ENCODE measurements around the gene LRP1-AS. TPM values are rescaled to one million over a fixed set of nuclear protein-coding genes. Genes with fewer than 3 reads are reported as not detected.

LRP1-AS gene
- total RNA-seq, 4 donors from 2014 or later = not detected

- intact Hi-C loops (cut with DNase I) = no loop called here
- WGBS = 53% methylated on average over 4 of the region's 6 CpGs
These were observed 42.6 kb upstream of the LRP1-AS start for GRCh38 chr12:57190037-57190436.

DNA sequence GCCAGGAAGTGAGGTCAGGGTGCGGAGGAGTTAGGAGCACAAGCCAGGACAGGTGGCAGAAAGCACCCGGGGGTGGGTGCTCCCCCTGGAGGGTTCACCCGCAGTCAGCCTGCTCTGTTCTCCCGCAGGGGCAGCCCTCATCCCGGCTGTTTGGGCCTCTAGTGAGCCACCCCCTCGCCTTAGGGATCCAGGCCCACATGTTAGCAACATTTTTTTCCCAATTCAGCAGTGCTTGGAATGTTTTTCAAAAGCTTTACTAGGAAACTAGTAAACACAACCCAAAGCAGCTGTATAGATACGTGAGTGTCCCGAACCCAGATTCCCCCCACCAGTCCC is 40.6 kb upstream of the LRP1-AS start:
- DNase-seq (ENCODE audit: extremely low spot score) = no peak
- Histone ChIP-seq H3K4me3 (no peak overlapping the region), H3K27ac (replicated peaks in 1 of 4) (no peak overlapping the region), H3K36me3 (peaks cover 53 to 99% (median 94%) of the 10 kb centered on the region in 4 donors), H3K27me3 (no peaks in the 10 kb centered on the region), H3K9me3 (no peaks in the 10 kb centered on the region), H3K4me1 (peaks cover 5 to 11% (median 9%) of the 10 kb centered on the region in 4 donors)
- TF ChIP-seq EP300 (IDR thresholded peaks at IDR 0.05) (no peak), POLR2A (IDR thresholded peaks at IDR 0.05; ENCODE audit: low read depth) (no peak), CTCF (IDR thresholded peaks at IDR 0.05) (no peak), POLR2AphosphoS5 (IDR thresholded peaks at IDR 0.05) (no peak)
- WGBS = 83% methylated on average over 4 of the region's 8 CpGs
- intact Hi-C loops (cut with DNase I) = no loop called here

More at GRCh38 chr12:57190037-57190436, 42.6 kb upstream of the LRP1-AS start:
- Histone ChIP-seq H3K4me3 (no peak overlapping the region), H3K9me3 (no peaks in the 10 kb centered on the region), H3K27me3 (no peaks in the 10 kb centered on the region), H3K27ac (replicated peaks in 1 of 4) (no peak overlapping the region), H3K4me1 (peaks cover 5 to 11% (median 9%) of the 10 kb centered on the region in 4 donors), H3K36me3 (peaks cover 58 to 100% (median 95%) of the 10 kb centered on the region in 4 donors)
- no peak for TF ChIP-seq POLR2AphosphoS5 (IDR thresholded peaks at IDR 0.05)
- no peak for TF ChIP-seq EP300 (IDR thresholded peaks at IDR 0.05)
- TF ChIP-seq CTCF (IDR thresholded peaks at IDR 0.05) = no peak
- DNase-seq (ENCODE audit: extremely low spot score) = no peak

DNA sequence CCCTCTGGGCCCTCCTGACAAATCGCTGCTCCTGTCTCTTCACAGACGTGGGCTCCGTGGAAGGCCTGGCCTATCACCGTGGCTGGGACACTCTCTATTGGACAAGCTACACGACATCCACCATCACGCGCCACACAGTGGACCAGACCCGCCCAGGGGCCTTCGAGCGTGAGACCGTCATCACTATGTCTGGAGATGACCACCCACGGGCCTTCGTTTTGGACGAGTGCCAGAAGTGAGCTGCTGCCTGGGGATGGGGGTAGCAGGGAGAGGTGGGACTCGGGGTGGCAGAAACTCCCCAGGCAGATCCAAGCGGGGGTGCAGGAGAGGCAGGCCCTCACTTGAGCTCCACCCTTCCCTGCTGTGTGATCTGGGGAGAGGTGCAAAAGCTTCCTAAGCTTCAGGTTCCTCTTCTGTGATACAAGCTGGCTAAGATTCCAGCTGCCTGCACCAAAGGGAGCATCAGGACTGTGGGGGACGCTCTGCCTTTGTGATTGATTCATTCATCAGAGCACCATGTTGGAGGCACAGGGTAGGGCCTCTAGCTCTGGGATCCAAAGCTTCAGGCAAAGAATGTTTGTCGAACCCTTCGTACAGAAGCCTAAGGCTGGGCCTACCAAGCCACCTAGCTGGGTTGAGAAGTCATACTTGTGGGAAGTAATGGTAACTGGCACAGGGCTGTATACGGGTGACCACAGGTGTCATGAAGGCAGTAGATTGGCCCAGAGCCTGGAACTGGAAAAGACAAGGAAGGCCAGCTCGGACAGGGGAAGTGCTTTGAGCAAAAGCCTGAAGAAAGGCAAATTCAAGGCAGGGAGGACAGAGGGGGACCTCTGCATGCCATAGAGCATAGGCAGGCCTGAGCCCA is 40.0 kb upstream of the LRP1-AS start:
- Histone ChIP-seq H3K4me3 (no peak overlapping the region), H3K27me3 (no peaks in the 10 kb centered on the region), H3K27ac (replicated peaks in 1 of 4) (no peak overlapping the region), H3K4me1 (peaks cover 5 to 11% (median 9%) of the 10 kb centered on the region in 4 donors), H3K36me3 (peaks cover 47 to 93% (median 88%) of the 10 kb centered on the region in 4 donors), H3K9me3 (no peaks in the 10 kb centered on the region)
- TF ChIP-seq POLR2A (IDR thresholded peaks at IDR 0.05; ENCODE audit: low read depth) (no peak), EP300 (IDR thresholded peaks at IDR 0.05) (no peak), CTCF (IDR thresholded peaks at IDR 0.05) (no peak), POLR2AphosphoS5 (IDR thresholded peaks at IDR 0.05) (no peak)
- no peak for DNase-seq (ENCODE audit: extremely low spot score)
- WGBS = 60% methylated on average over 20 of the region's 21 CpGs
- intact Hi-C loops (cut with DNase I) = no loop called here

DNA sequence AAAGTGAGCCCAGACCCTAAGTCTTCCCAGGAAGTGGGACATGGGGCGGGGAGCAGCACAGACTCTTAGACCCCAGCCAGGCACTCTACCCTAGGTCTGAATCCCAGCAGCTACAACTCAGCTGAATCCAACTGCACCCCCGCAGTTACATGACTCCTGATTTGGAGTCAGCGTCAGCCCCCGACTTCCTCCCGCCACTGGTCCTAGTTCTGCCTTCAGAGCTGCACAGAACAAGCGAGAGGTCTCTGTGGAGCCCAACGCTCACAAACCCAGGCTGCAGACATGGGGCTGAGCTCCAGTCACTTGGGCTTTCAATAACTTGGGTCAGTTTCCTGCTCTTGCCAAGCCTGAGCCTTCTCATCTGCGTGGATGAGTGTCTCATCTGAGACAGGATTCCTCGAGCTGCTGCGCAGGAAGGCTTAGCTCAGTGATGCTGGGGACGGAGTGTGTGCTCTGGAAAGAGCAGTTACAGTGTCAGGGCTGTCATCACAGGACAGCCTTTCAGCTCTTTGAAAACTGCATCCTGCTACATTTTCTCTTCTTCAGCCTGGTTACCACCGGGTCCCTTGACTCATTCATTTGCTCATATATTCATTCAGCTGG is 38.6 kb upstream of the LRP1-AS start:
- 91% methylated on average over 11 of the region's 12 CpGs for WGBS
- Histone ChIP-seq H3K4me3 (no peak overlapping the region), H3K27me3 (no peaks in the 10 kb centered on the region), H3K9me3 (no peaks in the 10 kb centered on the region), H3K27ac (replicated peaks in 1 of 4) (no peak overlapping the region), H3K4me1 (peaks cover 5 to 11% (median 9%) of the 10 kb centered on the region in 4 donors), H3K36me3 (peaks cover 39 to 91% (median 83%) of the 10 kb centered on the region in 4 donors)
- no peak for TF ChIP-seq CTCF (IDR thresholded peaks at IDR 0.05)
- no peak for TF ChIP-seq POLR2AphosphoS5 (IDR thresholded peaks at IDR 0.05)
- TF ChIP-seq POLR2A (IDR thresholded peaks at IDR 0.05; ENCODE audit: low read depth) = no peak
- no peak for TF ChIP-seq EP300 (IDR thresholded peaks at IDR 0.05)
- intact Hi-C loops (cut with DNase I) = no loop called here
- DNase-seq (ENCODE audit: extremely low spot score) = no peak
